Naive thymus-derived CD4-positive, alpha-beta T cell (primary cell): ENCODE data around the gene KLK14. TPM values are rescaled to one million over a fixed set of nuclear protein-coding genes. Genes with fewer than 3 reads are reported as not detected.

Experiments
- ATAC-seq: fragments of 150-1000 bp; cut with Tn5 transposase; 2 replicates; pipeline ENCODE4 v1.10.0; 2021; ENCODE audit warnings: mild to moderate bottlenecking, moderate library complexity
- CTCF ChIA-PET: fragments of 350-600 bp; sonication (Branson Sonifier 250); formaldehyde crosslinking; loops from one replicate; lab custom pipeline; 2021; ENCODE audit warnings: antibody characterized with exemption; lab: Charles Lee
- POLR2A ChIA-PET: fragments of 350-600 bp; sonication (Branson Sonifier 250); formaldehyde crosslinking; loops from one replicate; lab custom pipeline; 2021; ENCODE audit warnings: antibody characterized with exemption, inconsistent platforms; lab: Charles Lee
- DNase-seq, 9 donors: peaks; one replicate each; pipeline versions ENCODE4 v3.0.0 to v3.0.0-alpha.2; 2020 to 2022; ENCODE audit warnings: mixed read lengths in 1 of 9
- H3K27ac ChIP-seq: one replicate; pipeline ENCODE4 v1.7.0; 2013; ENCODE audit warnings: mild to moderate bottlenecking, low read depth, low read length, moderate library complexity
- H3K27me3 ChIP-seq, 2 donors: one replicate each; pipeline ENCODE4 v1.7.0; 2013; ENCODE audit warnings: low read length in 2 of 2, mild to moderate bottlenecking in 2 of 2, moderate library complexity in 2 of 2; ENCODE audit not compliant: control insufficient read depth in 2 of 2, insufficient read depth in 2 of 2
- H3K36me3 ChIP-seq, 3 experiments: 1 replicate in 2 of 3; 2 replicates in 1 of 3; pipeline ENCODE4 v1.7.0; 2013; ENCODE audit warnings: low read length in 3 of 3, mild to moderate bottlenecking in 3 of 3, moderate library complexity in 1 of 3; ENCODE audit not compliant: insufficient read depth in 3 of 3, control insufficient read depth in 2 of 3
- H3K4me1 ChIP-seq, 2 donors: one replicate each; pipeline ENCODE4 v1.7.0; 2013; ENCODE audit warnings: low read length in 2 of 2, mild to moderate bottlenecking in 2 of 2, moderate library complexity in 1 of 2; ENCODE audit not compliant: control insufficient read depth in 2 of 2, insufficient read depth in 2 of 2
- H3K4me3 ChIP-seq: 2 replicates; pipeline ENCODE4 v1.7.0; 2013; ENCODE audit warnings: mild to moderate bottlenecking, low read length
- H3K9me3 ChIP-seq, 3 experiments: 1 replicate in 2 of 3; 2 replicates in 1 of 3; pipeline ENCODE4 v1.7.0; 2013; ENCODE audit warnings: low read length in 3 of 3; ENCODE audit not compliant: control insufficient read depth in 2 of 3
- H3K27ac Mint-ChIP-seq, 9 donors: one replicate each; pipeline ENCODE4 v1.8.0; 2020 to 2022; ENCODE audit warnings: mixed read lengths in 9 of 9, mild to moderate bottlenecking in 8 of 9, moderate library complexity in 5 of 9, inconsistent platforms in 2 of 9
- H3K27me3 Mint-ChIP-seq, 5 donors: one replicate each; pipeline ENCODE4 v1.8.0; 2021 to 2022; ENCODE audit warnings: mixed read lengths in 5 of 5, mild to moderate bottlenecking in 1 of 5
- H3K36me3 Mint-ChIP-seq, 5 donors: one replicate each; pipeline ENCODE4 v1.8.0; 2020 to 2022; ENCODE audit warnings: mixed read lengths in 5 of 5, mild to moderate bottlenecking in 3 of 5, inconsistent platforms in 1 of 5
- H3K4me1 Mint-ChIP-seq, 7 donors: one replicate each; pipeline ENCODE4 v1.8.0; 2020 to 2022; ENCODE audit warnings: mixed read lengths in 7 of 7, mild to moderate bottlenecking in 3 of 7, inconsistent platforms in 1 of 7
- H3K4me3 Mint-ChIP-seq, 10 donors: one replicate each; pipeline ENCODE4 v1.8.0; 2020 to 2022; ENCODE audit warnings: mild to moderate bottlenecking in 10 of 10, mixed read lengths in 10 of 10, moderate library complexity in 6 of 10, inconsistent platforms in 2 of 10
- H3K9me3 Mint-ChIP-seq, 11 donors: one replicate each; pipeline ENCODE4 v1.8.0; 2020 to 2022; ENCODE audit warnings: mixed read lengths in 11 of 11, mild to moderate bottlenecking in 4 of 11, inconsistent platforms in 1 of 11, moderate library complexity in 1 of 11
- intact Hi-C, 2 donors: fragments of 100-400 bp; cut with micrococcal nuclease; formaldehyde crosslinking; loops; one replicate each; pipeline ENCODE4 v1.15.1; 2023
- polyA plus RNA-seq, 2 donors: library from polyadenylated mRNA; unstranded; fragments of 300-500 nt; fragmentation: Illumina TruSeq; gene quantifications; one replicate each; pipeline ENCODE4 v1.2.3, GENCODE V29; 2021
- total RNA-seq, 6 experiments: library from RNA in 5 of 6; stranded (reverse) in 5 of 6; gene quantifications; 1 replicate in 5 of 6; 2 replicates in 1 of 6; pipeline ENCODE4 v1.2.3 and lab custom pipeline; 2021 to 2026

Gene KLK14
- total and polyA plus RNA-seq, 7 experiments from 2014 or later = 0.34 to 0.92 (median 0.66) TPM; not detected in 2

- Mint-ChIP-seq H3K9me3 (peaks cover 0 to 4% (median 0%) of the 10 kb centered on the region in 11 donors), H3K4me3 (peak overlapping the region; percentile 90 to 100 (median 98)), H3K27ac (peak overlapping the region; percentile 92 to 99 (median 97)), H3K27me3 (no peaks in the 10 kb centered on the region), H3K4me1 (peaks cover 31 to 53% (median 49%) of the 10 kb centered on the region in 7 donors), H3K36me3 (peaks cover 0 to 25% (median 11%) of the 10 kb centered on the region in 5 donors)
- DNase-seq = no peak
- Histone ChIP-seq H3K27me3 (no peaks in the 10 kb centered on the region), H3K9me3 (no peaks in the 10 kb centered on the region), H3K36me3 (peaks cover 0 to 26% (median 6%) of the 10 kb centered on the region in 3 experiments), H3K4me1 (peaks cover 13% of the 10 kb centered on the region in 2 donors), H3K4me3 (peak overlapping the region; percentile 92), H3K27ac (peak overlapping the region; percentile 77)
- ChIA-PET CTCF (interaction anchor here (0.7 kb wide), 1 partner anchor 25 kb away, joined by 3 read pairs; no protein-coding TSS in a partner anchor), POLR2A (no interaction called here)
- intact Hi-C loops = loop anchor here (1.0 to 10.0 kb wide), 18 partner anchors 10 to 1340 kb away; partner anchors contain the start of genes VRK3 (in 2 of the 2), AKT1S1 (in 1 of the 2), AP2A1 (in 1 of the 2) and KCNC3 (in 1 of the 2)
- no peak for ATAC-seq
Observed at GRCh38 chr19:51107406-51108065, 24.8 kb upstream of the KLK14 start.

GRCh38 chr19:51103926-51104341 lies 21.2 kb upstream of the KLK14 start:
- Mint-ChIP-seq H3K27me3 (no peaks in the 10 kb centered on the region), H3K36me3 (peaks cover 0 to 36% (median 12%) of the 10 kb centered on the region in 5 donors), H3K9me3 (peaks cover 0 to 4% (median 0%) of the 10 kb centered on the region in 11 donors), H3K4me3 (no peak overlapping the region), H3K4me1 (peaks cover 41 to 74% (median 66%) of the 10 kb centered on the region in 7 donors), H3K27ac (no peak overlapping the region)
- H3K4me1 ChIP-seq = peaks cover 11 to 12% of the 10 kb centered on the region in 2 donors
- no peaks in the 10 kb centered on the region for H3K9me3 ChIP-seq
- intact Hi-C loops = loop anchor here in 1 of 2 donors (10.0 kb wide), 1 partner anchor 1079 kb away; the partner anchor contains the start of genes VRK3 and ZNF473
- H3K27ac ChIP-seq = no peak overlapping the region
- H3K27me3 ChIP-seq = no peaks in the 10 kb centered on the region
- CTCF ChIA-PET = interaction anchor here (0.6 kb wide), 1 partner anchor 28 kb away, joined by 5 read pairs; no protein-coding TSS in a partner anchor
- H3K4me3 ChIP-seq = no peak overlapping the region
- DNase-seq (no peak), ATAC-seq (no peak)
- POLR2A ChIA-PET = no interaction called here
- H3K36me3 ChIP-seq = peaks cover 0 to 55% (median 6%) of the 10 kb centered on the region in 3 experiments

- no peak overlapping the region for H3K4me3 Mint-ChIP-seq
- POLR2A ChIA-PET = interaction anchor here (0.5 kb wide), 1 partner anchor 27 kb away, joined by 3 read pairs; no protein-coding TSS in a partner anchor
- peak overlapping the region in 2 of 9 donors; percentile 5 to 6 for H3K27ac Mint-ChIP-seq
- H3K9me3 Mint-ChIP-seq = peaks cover 0 to 2% (median 0%) of the 10 kb centered on the region in 11 donors
- no peak for DNase-seq
- Histone ChIP-seq H3K27ac (no peak overlapping the region), H3K9me3 (no peaks in the 10 kb centered on the region), H3K4me1 (peaks cover 8 to 12% of the 10 kb centered on the region in 2 donors), H3K4me3 (no peak overlapping the region), H3K27me3 (no peaks in the 10 kb centered on the region), H3K36me3 (peaks cover 0 to 56% (median 6%) of the 10 kb centered on the region in 3 experiments)
- H3K27me3 Mint-ChIP-seq = no peaks in the 10 kb centered on the region
- CTCF ChIA-PET = no interaction called here
- peaks cover 0 to 36% (median 12%) of the 10 kb centered on the region in 5 donors for H3K36me3 Mint-ChIP-seq
- no peak for ATAC-seq
- peaks cover 35 to 66% (median 56%) of the 10 kb centered on the region in 7 donors for H3K4me1 Mint-ChIP-seq
- intact Hi-C loops = loop anchor here in 1 of 2 donors (10.0 kb wide), 1 partner anchor 1078 kb away; the partner anchor contains the start of genes VRK3 and ZNF473
Observed at GRCh38 chr19:51102991-51103390, 20.3 kb upstream of the KLK14 start.

GRCh38 chr19:51101171-51101865 lies 18.6 kb upstream of the KLK14 start:
- H3K36me3 Mint-ChIP-seq = peaks cover 3 to 40% (median 18%) of the 10 kb centered on the region in 5 donors
- intact Hi-C loops = loop anchor here in 1 of 2 donors (10.0 kb wide), 1 partner anchor 1077 kb away; the partner anchor contains the start of genes VRK3 and ZNF473
- CTCF ChIA-PET = interaction anchor here (1.6 to 1.7 kb wide), 2 partner anchors 57 to 67 kb away, joined by 4 to 5 read pairs; no protein-coding TSS in a partner anchor

GRCh38 chr19:51100601-51101000 lies 17.9 kb upstream of the KLK14 start:
- Histone ChIP-seq H3K36me3 (peaks cover 0 to 58% (median 6%) of the 10 kb centered on the region in 3 experiments), H3K27ac (no peak overlapping the region), H3K27me3 (no peaks in the 10 kb centered on the region), H3K4me3 (no peak overlapping the region), H3K4me1 (peaks cover 5 to 17% of the 10 kb centered on the region in 2 donors), H3K9me3 (no peaks in the 10 kb centered on the region)
- Mint-ChIP-seq H3K4me1 (peaks cover 33 to 60% (median 47%) of the 10 kb centered on the region in 7 donors), H3K4me3 (no peak overlapping the region), H3K36me3 (peaks cover 3 to 33% (median 18%) of the 10 kb centered on the region in 5 donors), H3K27me3 (no peaks in the 10 kb centered on the region), H3K9me3 (no peaks in the 10 kb centered on the region), H3K27ac (no peak overlapping the region)
- ATAC-seq (no peak), DNase-seq (no peak)
- POLR2A ChIA-PET = no interaction called here
- intact Hi-C loops = loop anchor here in 1 of 2 donors (10.0 kb wide), 1 partner anchor 1076 kb away; the partner anchor contains the start of genes VRK3 and ZNF473
- CTCF ChIA-PET = interaction anchor here (1.6 kb wide), 1 partner anchor 68 kb away, joined by 5 read pairs; no protein-coding TSS in a partner anchor

More at GRCh38 chr19:51101171-51101865, 18.6 kb upstream of the KLK14 start:
- Mint-ChIP-seq H3K9me3 (peaks cover 0 to 2% (median 0%) of the 10 kb centered on the region in 11 donors), H3K4me1 (peaks cover 37 to 67% (median 54%) of the 10 kb centered on the region in 7 donors), H3K4me3 (no peak overlapping the region), H3K27ac (peak overlapping the region in 1 of 9 donors; percentile 45), H3K27me3 (no peaks in the 10 kb centered on the region)
- Histone ChIP-seq H3K36me3 (peaks cover 0 to 58% (median 6%) of the 10 kb centered on the region in 3 experiments), H3K27ac (no peak overlapping the region), H3K4me1 (peaks cover 5 to 17% of the 10 kb centered on the region in 2 donors), H3K27me3 (no peaks in the 10 kb centered on the region), H3K4me3 (no peak overlapping the region), H3K9me3 (no peaks in the 10 kb centered on the region)
- POLR2A ChIA-PET = no interaction called here
- DNase-seq (no peak), ATAC-seq (no peak)

- H3K4me3 ChIP-seq = no peak overlapping the region
- H3K36me3 ChIP-seq = peaks cover 0 to 50% (median 0%) of the 10 kb centered on the region in 3 experiments
- H3K4me3 Mint-ChIP-seq = peak overlapping the region in 7 of 10 donors; percentile 14 to 66 (median 52)
Observed at GRCh38 chr19:51099047-51099382, 16.3 kb upstream of the KLK14 start.

More at GRCh38 chr19:51099047-51099382, 16.3 kb upstream of the KLK14 start:
- ATAC-seq (no peak), DNase-seq (no peak)
- no peaks in the 10 kb centered on the region for H3K27me3 ChIP-seq
- peak overlapping the region in 5 of 9 donors; percentile 37 to 70 (median 52) for H3K27ac Mint-ChIP-seq
- peaks cover 5 to 17% of the 10 kb centered on the region in 2 donors for H3K4me1 ChIP-seq
- H3K9me3 Mint-ChIP-seq = no peaks in the 10 kb centered on the region
- CTCF ChIA-PET = interaction anchor here (0.6 to 1.2 kb wide), 3 partner anchors 33 to 865 kb away, joined by 3 read pairs; no protein-coding TSS in a partner anchor
- peaks cover 3 to 27% (median 12%) of the 10 kb centered on the region in 5 donors for H3K36me3 Mint-ChIP-seq
- H3K27ac ChIP-seq = peak overlapping the region; percentile 70
- intact Hi-C loops = loop anchor here in 1 of 2 donors (5.0 kb wide), 2 partner anchors 33 to 603 kb away; no protein-coding TSS in a partner anchor
- H3K27me3 Mint-ChIP-seq = no peaks in the 10 kb centered on the region
- peaks cover 23 to 54% (median 37%) of the 10 kb centered on the region in 7 donors for H3K4me1 Mint-ChIP-seq
- no peaks in the 10 kb centered on the region for H3K9me3 ChIP-seq
- POLR2A ChIA-PET = no interaction called here
